ENCODE data around the gene USH2A.

The USH2A gene

GRCh38 chr1:216055004-216055403 lies 368.2 kb downstream of the USH2A start:
- no peak for DNase-seq (ENCODE audit: extremely low read depth, low read depth)
- TF ChIP-seq CTCF (IDR thresholded peaks at IDR 0.05; ENCODE audit: low read depth, low read length, missing control alignments) = no peak
- H3K4me3 ChIP-seq (replicated peaks; ENCODE audit: low read depth, low read length) = no peak overlapping the region

GRCh38 chr1:216054600-216054999 lies 368.6 kb downstream of the USH2A start:
- H3K4me3 ChIP-seq (replicated peaks; ENCODE audit: low read depth, low read length) = no peak overlapping the region
- TF ChIP-seq CTCF (IDR thresholded peaks at IDR 0.05; ENCODE audit: low read depth, low read length, missing control alignments) = no peak
- no peak for DNase-seq (ENCODE audit: extremely low read depth, low read depth)

- DNase-seq (ENCODE audit: extremely low read depth, low read depth) = no peak
- no peak overlapping the region for H3K4me3 ChIP-seq (replicated peaks; ENCODE audit: low read depth, low read length)
- TF ChIP-seq CTCF (IDR thresholded peaks at IDR 0.05; ENCODE audit: low read depth, low read length, missing control alignments) = no peak
These were observed 372.2 kb downstream of the USH2A start for GRCh38 chr1:216051071-216051470.

- no peak overlapping the region for H3K4me3 ChIP-seq (replicated peaks; ENCODE audit: low read depth, low read length)
- DNase-seq (ENCODE audit: extremely low read depth, low read depth) = no peak
- no peak for TF ChIP-seq CTCF (IDR thresholded peaks at IDR 0.05; ENCODE audit: low read depth, low read length, missing control alignments)
These were observed 373.4 kb downstream of the USH2A start for GRCh38 chr1:216049741-216050430.

- TF ChIP-seq CTCF (IDR thresholded peaks at IDR 0.05; ENCODE audit: low read depth, low read length, missing control alignments) = no peak
- DNase-seq (ENCODE audit: extremely low read depth, low read depth) = no peak
- no peak overlapping the region for H3K4me3 ChIP-seq (replicated peaks; ENCODE audit: low read depth, low read length)
These were observed 375.3 kb downstream of the USH2A start for GRCh38 chr1:216047811-216048572.

- TF ChIP-seq CTCF (IDR thresholded peaks at IDR 0.05; ENCODE audit: low read depth, low read length, missing control alignments) = no peak
- no peak overlapping the region for H3K4me3 ChIP-seq (replicated peaks; ENCODE audit: low read depth, low read length)
- DNase-seq (ENCODE audit: extremely low read depth, low read depth) = no peak
These were observed 376.9 kb downstream of the USH2A start for GRCh38 chr1:216046336-216046735.
